GM10248 (cell line): ENCODE data around the gene RBBP4.

Source experiments
- CTCF ChIA-PET: fragments of 300-600 bp; sonication (Branson Sonifier 250); formaldehyde crosslinking; extraction: SDS; loops from one replicate; lab custom pipeline; 2021; ENCODE audit warnings: antibody characterized with exemption; lab: Yijun Ruan, JAX
- POLR2A ChIA-PET: fragments of 350-650 bp; sonication (Branson Sonifier 250); formaldehyde crosslinking; extraction: SDS; loops from one replicate; lab custom pipeline; 2020; ENCODE audit warnings: antibody characterized with exemption; lab: Yijun Ruan, JAX
- DNase-seq: peaks from one replicate; pipeline ENCODE4 v3.0.0; 2012; ENCODE audit errors: extremely low spot score
- TF ChIP-seq, protein P1 (sequence below): IDR thresholded peaks from 2 replicates; pipeline ENCODE4 v1.5.1; 2012; ENCODE audit warnings: mild to moderate bottlenecking, low read depth; ENCODE audit errors: extremely low read depth, missing control alignments, control extremely low read depth

The RBBP4 gene

DNA sequence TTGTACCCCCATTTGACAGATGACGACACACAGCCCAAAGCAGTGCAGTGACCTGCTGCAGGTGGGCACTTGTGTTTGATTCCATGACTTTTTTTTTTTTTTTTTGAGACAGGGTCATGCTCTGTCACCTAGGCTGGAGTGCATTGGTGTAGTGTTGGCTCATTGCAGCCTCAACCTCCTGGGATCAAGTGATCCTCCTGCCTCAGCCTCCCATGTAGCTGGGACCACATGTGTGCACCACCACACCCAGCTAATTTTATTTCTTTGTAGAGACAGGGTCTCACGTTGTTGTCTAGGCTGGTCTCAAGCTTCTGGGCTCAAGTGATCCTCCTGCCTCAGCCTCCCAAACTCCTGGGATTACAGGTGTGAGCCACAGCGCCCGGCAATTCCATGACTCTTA is 66.5 kb downstream of the RBBP4 start:
- CTCF ChIA-PET: interaction anchor here (1.7 to 2.5 kb wide), 2 partner anchors 12 to 155 kb away, joined by 5 to 9 read pairs; no protein-coding TSS in a partner anchor
- no peak for DNase-seq
- POLR2A ChIA-PET: interaction anchor here (1.3 kb wide), 1 partner anchor 67 kb away, joined by 4 read pairs; the partner anchor contains the start of genes RBBP4 and ZBTB8OS
- TF ChIP-seq, protein P1, sequence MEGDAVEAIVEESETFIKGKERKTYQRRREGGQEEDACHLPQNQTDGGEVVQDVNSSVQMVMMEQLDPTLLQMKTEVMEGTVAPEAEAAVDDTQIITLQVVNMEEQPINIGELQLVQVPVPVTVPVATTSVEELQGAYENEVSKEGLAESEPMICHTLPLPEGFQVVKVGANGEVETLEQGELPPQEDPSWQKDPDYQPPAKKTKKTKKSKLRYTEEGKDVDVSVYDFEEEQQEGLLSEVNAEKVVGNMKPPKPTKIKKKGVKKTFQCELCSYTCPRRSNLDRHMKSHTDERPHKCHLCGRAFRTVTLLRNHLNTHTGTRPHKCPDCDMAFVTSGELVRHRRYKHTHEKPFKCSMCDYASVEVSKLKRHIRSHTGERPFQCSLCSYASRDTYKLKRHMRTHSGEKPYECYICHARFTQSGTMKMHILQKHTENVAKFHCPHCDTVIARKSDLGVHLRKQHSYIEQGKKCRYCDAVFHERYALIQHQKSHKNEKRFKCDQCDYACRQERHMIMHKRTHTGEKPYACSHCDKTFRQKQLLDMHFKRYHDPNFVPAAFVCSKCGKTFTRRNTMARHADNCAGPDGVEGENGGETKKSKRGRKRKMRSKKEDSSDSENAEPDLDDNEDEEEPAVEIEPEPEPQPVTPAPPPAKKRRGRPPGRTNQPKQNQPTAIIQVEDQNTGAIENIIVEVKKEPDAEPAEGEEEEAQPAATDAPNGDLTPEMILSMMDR: no peak

DNA sequence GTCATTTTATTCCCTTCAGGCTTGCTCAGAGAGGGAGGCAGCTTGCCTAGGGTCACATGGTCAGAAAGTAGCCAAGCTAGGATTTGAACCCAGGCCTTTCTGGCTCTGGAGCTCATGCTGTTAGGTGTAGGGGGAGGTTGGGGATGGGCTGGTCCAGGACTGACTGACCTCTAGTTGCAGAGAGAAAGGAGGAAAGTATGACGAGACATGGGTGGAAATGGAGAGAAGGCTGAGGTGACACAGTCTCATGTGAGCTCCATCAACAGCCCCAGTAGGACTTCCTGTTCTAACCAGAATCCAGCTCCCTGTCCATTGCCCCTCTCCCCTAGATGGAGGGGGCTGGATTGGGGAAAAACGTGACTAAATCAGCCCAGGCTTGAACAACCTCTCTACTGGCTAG is 67.0 kb downstream of the RBBP4 start:
- ChIA-PET CTCF (interaction anchor here (0.7 to 1.7 kb wide), 2 partner anchors 11 to 55 kb away, joined by 4 to 5 read pairs; no protein-coding TSS in a partner anchor), POLR2A (no interaction called here)
- no peak for DNase-seq
- TF ChIP-seq, protein P1: no peak

DNA sequence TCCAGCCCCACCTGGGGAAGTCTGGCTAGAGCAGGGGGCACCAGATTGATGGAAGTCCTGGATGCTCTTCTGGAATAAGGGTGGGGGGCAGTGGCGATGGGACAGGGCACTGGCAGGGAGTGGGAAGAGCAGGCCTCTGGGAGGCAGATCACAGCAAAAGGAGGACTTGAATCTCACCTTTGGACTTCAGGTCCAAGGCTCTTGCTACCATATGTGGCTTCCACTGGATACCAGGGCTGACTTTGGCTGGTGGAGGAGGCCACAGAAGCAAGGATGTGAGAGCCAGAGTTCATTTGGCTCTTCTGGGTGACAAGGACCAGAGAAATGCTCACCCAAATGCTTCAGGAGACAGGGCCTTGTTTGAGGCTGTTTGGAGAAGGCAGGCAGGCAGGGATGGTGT is 67.5 kb downstream of the RBBP4 start:
- CTCF ChIA-PET: interaction anchor here (0.7 kb wide), 1 partner anchor 54 kb away, joined by 4 read pairs; no protein-coding TSS in a partner anchor
- POLR2A ChIA-PET: no interaction called here

DNA sequence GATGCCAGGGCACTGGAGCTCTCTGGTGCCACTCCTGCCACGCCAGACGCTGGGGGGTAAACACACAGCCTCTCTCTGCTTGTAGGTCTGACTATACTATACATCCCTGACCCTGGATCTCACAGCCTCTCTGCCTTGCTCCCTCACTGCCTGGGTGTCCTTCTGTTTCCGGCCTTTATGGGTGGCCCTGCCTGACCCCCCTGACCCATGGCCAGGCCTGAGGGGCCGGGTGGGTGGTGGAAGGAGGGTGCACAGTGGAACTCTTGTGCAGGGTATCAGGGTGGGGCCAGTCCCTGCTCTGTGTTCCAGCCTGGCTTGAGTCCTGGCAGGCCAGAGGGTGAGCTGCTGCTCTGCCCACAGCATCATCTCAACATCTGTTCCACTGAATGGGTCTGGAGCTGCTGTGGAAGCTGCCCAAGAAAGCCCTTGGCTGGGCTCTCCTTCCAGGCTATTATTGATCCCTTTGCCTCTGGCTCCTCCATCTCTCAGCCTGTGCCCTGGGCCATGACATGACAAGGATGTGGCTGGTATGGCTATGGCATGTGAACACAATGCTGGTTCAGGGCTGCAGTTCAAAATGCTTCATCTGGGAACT is 68.8 kb downstream of the RBBP4 start:
- ChIA-PET CTCF (interaction anchor here (0.9 to 1.0 kb wide), 2 partner anchors 10 to 200 kb away, joined by 3 read pairs; no protein-coding TSS in a partner anchor), POLR2A (no interaction called here)
- TF ChIP-seq, protein P1: no peak
- DNase-seq: no peak

More for the DNA sequence above, 67.5 kb downstream of the RBBP4 start:
- DNase-seq: no peak
- TF ChIP-seq, protein P1: no peak

DNA sequence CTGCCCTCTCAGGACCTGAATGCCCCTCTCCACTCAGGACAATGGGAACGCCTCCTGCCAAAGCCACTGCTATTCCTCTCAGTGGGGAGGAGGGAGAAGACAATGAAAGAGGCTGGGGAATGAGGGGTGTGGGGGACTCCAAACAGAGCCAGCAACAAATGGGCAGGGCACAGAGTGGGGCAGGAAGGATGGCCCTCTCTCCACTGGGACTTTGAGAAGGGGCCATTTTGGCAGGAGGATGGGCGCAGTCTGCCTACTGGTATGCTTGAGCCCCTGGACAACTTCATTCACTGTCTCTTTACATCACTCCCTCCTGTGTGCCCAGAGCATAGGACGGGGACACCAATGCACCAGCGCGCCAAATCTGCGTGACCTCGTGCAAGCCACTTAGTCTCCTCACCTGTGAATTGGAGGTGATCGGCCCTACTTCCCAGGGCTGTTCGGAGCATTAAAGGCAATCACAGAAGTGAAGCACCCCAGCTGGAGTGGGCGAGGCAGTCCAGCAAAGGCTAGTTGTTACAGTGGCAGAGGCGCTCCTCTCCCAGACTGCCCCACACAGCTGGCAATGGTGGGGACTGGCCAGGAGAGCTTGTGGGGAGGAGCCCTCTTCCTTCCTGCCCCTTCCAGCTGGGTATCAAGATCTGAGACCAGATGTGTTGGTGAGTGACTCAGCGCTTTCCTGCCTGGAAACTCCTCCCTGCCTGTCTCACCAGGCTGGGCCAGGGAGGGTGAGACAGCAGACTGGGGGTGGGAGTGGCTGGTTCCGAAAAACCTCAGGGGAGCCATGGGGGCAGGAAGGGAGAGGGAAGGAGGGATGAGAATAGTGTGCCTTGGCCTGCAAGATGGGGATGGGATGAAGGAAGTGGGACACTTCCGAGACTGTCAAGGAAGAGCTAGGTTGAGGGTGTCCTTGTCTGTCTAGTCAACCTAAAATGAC is 73.9 kb downstream of the RBBP4 start:
- CTCF ChIA-PET: interaction anchor here (0.7 to 2.2 kb wide), 3 partner anchors 12 to 48 kb away, joined by 3 to 8 read pairs (median 6); no protein-coding TSS in a partner anchor
- POLR2A ChIA-PET: no interaction called here
- no peak for DNase-seq

More for the DNA sequence above, 73.9 kb downstream of the RBBP4 start:
- TF ChIP-seq, protein P1: no peak
